A673 (cell line): ENCODE measurements around the gene CYP2C9. TPM values are rescaled to one million over a fixed set of nuclear protein-coding genes. Genes with fewer than 3 reads are reported as not detected.

Experiments used
- BruUV-seq: library from RNA; stranded (reverse); fragments of 400-500 nt; replicated peaks from 2 replicates; lab custom pipeline; 2021; lab: Mats Ljungman, UMichigan
- CTCF ChIA-PET: fragments of 300-600 bp; sonication (Branson Sonifier 250); formaldehyde crosslinking; loops from one replicate; lab custom pipeline; 2022; ENCODE audit warnings: antibody characterized with exemption; lab: Charles Lee
- POLR2A ChIA-PET: fragments of 300-600 bp; sonication (Branson Sonifier 250); formaldehyde crosslinking; loops from one replicate; lab custom pipeline; 2022; ENCODE audit warnings: antibody characterized with exemption; ENCODE audit not compliant: low non-redundant PET; lab: Charles Lee
- DNase-seq: peaks from one replicate; pipeline ENCODE4 v3.0.0-alpha.2; 2015; ENCODE audit warnings: low spot score
- H3K27ac ChIP-seq: fragments of 200-600 bp; sonication (generic); 2 replicates; pipeline ENCODE4 v1.5.1; 2016; ENCODE audit warnings: mixed run types, low read depth, mild to moderate bottlenecking, mixed read lengths, antibody characterized with exemption, low read length; ENCODE audit not compliant: poor library complexity, severe bottlenecking
- H3K27me3 ChIP-seq: fragments of 200-600 bp; sonication (generic); replicated peaks from 2 replicates; pipeline ENCODE4 v1.6.1; 2017; ENCODE audit warnings: mixed run types, low read depth, mild to moderate bottlenecking, mixed read lengths, antibody characterized with exemption, low read length; ENCODE audit not compliant: insufficient read depth, poor library complexity
- H3K36me3 ChIP-seq: fragments of 200-600 bp; sonication (generic); 2 replicates; pipeline ENCODE4 v1.6.1; 2016; ENCODE audit warnings: mixed run types, mild to moderate bottlenecking, mixed read lengths, antibody characterized with exemption, low read length; ENCODE audit not compliant: insufficient read depth, poor library complexity, severe bottlenecking
- H3K4me1 ChIP-seq: fragments of 200-600 bp; sonication (generic); 2 replicates; pipeline ENCODE4 v1.6.1; 2017; ENCODE audit warnings: mixed run types, mild to moderate bottlenecking, mixed read lengths, antibody characterized with exemption, low read length; ENCODE audit not compliant: insufficient read depth, poor library complexity, severe bottlenecking
- H3K4me3 ChIP-seq: fragments of 200-600 bp; sonication (generic); 2 replicates; pipeline ENCODE4 v1.5.1; 2016; ENCODE audit warnings: low read depth, mixed run types, mild to moderate bottlenecking, mixed read lengths, low read length; ENCODE audit not compliant: poor library complexity, severe bottlenecking
- H3K9me3 ChIP-seq: fragments of 200-600 bp; sonication (generic); 2 replicates; pipeline ENCODE4 v1.6.1; 2016; ENCODE audit warnings: mixed run types, low read depth, mild to moderate bottlenecking, mixed read lengths, antibody characterized with exemption, low read length; ENCODE audit not compliant: poor library complexity, severe bottlenecking
- CTCF ChIP-seq: fragments of 300-800, 200-600 bp; sonication (generic); conservative IDR thresholded peaks from 2 replicates; pipeline ENCODE4 v1.5.1; 2017; ENCODE audit warnings: low read depth, mild to moderate bottlenecking, antibody characterized with exemption, low read length, moderate library complexity, mixed read lengths
- EZH2 ChIP-seq: fragments of 200-600 bp; sonication (generic); IDR thresholded peaks from 2 replicates; pipeline ENCODE4 v1.6.1; 2017; ENCODE audit warnings: borderline replicate concordance, low read depth, mild to moderate bottlenecking, mixed read lengths, antibody characterized with exemption, low read length; ENCODE audit not compliant: poor library complexity, severe bottlenecking
- intact Hi-C: fragments of 100-400 bp; cut with micrococcal nuclease; formaldehyde crosslinking; loops from one replicate; pipeline ENCODE4 v1.10.0; 2022; ENCODE audit not compliant: unreplicated experiment
- total RNA-seq: library from RNA; stranded (reverse); gene quantifications from 2 replicates; pipeline ENCODE4 v1.2.3, GENCODE V29; 2021

CYP2C9 gene
- total RNA-seq, 1 experiment from 2014 or later, result not detected

GRCh38 chr10:94992811-94993210 is 54.4 kb downstream of the CYP2C9 start:
- POLR2A ChIA-PET, result no interaction called here
- no peak for DNase-seq
- Histone ChIP-seq H3K27me3 (no peaks in the 10 kb centered on the region), H3K4me1 (no peaks in the 10 kb centered on the region), H3K27ac (no peak overlapping the region), H3K36me3 (no peaks in the 10 kb centered on the region), H3K4me3 (no peak overlapping the region), H3K9me3 (peaks cover 5% of the 10 kb centered on the region)
- BruUV-seq, result no TSS peak
- CTCF ChIA-PET, result no interaction called here
- intact Hi-C loops, result no loop called here
- TF ChIP-seq EZH2 (no peak), CTCF (no peak)

- CTCF ChIA-PET, result no interaction called here
- no peak for TF ChIP-seq CTCF
- no peak for TF ChIP-seq EZH2
- Histone ChIP-seq H3K36me3 (no peaks in the 10 kb centered on the region), H3K27me3 (no peaks in the 10 kb centered on the region), H3K4me1 (no peaks in the 10 kb centered on the region), H3K27ac (no peak overlapping the region), H3K4me3 (no peak overlapping the region), H3K9me3 (peaks cover 8% of the 10 kb centered on the region)
- POLR2A ChIA-PET, result no interaction called here
- intact Hi-C loops, result no loop called here
- DNase-seq, result no peak
- BruUV-seq, result no TSS peak
Observed at GRCh38 chr10:94997741-94998174, 59.3 kb downstream of the CYP2C9 start.

GRCh38 chr10:95026461-95026860 is 88.0 kb downstream of the CYP2C9 start:
- Histone ChIP-seq H3K4me3 (no peak overlapping the region), H3K27ac (no peak overlapping the region), H3K9me3 (no peaks in the 10 kb centered on the region), H3K4me1 (no peaks in the 10 kb centered on the region), H3K27me3 (no peaks in the 10 kb centered on the region), H3K36me3 (no peaks in the 10 kb centered on the region)
- TF ChIP-seq EZH2, result no peak
- TF ChIP-seq CTCF, result no peak
- DNase-seq, result no peak
- BruUV-seq, result no TSS peak
- intact Hi-C loops, result no loop called here
- ChIA-PET POLR2A (no interaction called here), CTCF (no interaction called here)
